GM18526 (cell line): Measurements from ENCODE around the gene COA3.

Experiments used
- POLR2A ChIP-seq: IDR thresholded peaks from 3 replicates; pipeline ENCODE4 v1.6.1; 2011; ENCODE audit not compliant: insufficient read length; ENCODE audit errors: extremely low read depth

Gene COA3

GRCh38 chr17:42751628-42752027 is 46.9 kb downstream of the COA3 start:
- TF ChIP-seq POLR2A: no peak

DNA sequence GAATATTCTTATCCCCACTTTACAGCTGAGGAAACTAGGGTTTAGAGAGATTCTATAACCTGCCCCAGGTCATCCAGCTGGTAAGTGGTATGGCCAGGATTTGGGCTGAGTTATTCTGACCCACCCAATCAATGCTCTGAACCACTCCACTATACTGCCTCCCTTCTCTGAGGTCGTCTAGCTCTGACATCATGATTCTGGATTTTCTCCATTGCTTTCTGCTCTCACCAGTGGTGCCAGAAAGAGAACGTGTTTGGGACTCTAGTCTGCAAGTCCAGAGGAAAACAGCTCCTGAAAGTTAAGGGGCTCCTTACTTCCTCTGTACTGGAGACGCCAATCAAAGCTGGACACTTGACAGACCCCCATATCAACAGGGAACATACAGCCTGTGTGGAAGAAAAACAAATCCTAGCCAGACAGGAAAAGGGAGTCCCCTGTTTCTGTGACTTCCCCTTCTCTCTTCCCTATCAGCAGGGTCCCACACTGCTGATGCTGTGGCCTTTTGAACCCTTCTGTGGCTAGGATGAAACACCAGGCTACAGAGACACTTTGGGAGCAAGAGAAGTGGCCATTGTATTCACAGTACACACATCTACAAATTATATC is 47.7 kb downstream of the COA3 start:
- no peak for TF ChIP-seq POLR2A

GRCh38 chr17:42748908-42749798 is 49.4 kb downstream of the COA3 start:
- TF ChIP-seq POLR2A: no peak

DNA sequence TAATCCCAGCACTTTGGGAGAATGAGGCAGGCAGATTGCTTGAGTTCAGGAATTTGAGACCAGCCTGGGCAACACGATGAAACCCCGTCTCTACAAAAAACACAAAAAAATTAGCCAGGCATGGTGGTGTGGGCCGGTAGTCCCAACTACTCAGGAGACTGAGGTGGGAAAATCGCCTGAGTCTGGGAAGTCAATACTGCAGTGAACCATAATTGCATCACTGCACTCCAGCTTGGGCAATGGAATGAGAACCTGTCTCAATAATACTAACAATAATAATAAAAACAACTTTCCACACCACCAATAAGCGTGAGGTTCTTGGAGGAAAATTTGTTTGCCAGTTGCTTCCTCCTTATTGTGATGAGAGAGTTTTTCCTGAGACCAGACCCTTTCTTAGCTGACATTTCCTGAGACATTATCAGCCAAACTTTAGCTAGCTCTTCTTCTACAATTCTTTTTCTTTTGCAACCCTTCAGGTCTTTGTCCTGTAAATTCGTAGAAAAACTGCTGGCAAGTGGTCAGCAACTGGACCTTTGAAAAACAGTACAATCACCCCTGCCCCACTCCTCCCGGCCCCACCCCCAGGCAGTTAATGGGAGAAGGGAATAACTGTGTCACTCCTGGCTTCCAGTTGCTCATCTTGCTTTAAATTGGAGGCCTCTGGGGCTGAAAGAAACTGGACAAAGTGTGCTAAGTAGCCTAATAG is 50.1 kb downstream of the COA3 start:
- TF ChIP-seq POLR2A: no peak
